Upper lobe of left lung (tissue), 6 donors: Measurements from ENCODE around the gene FGB. TPM values are rescaled to one million over a fixed set of nuclear protein-coding genes. Genes with fewer than 3 reads are reported as not detected.
A peak's percentile ranks its signal among the peaks of the same experiment; 100 is the strongest.
"Not testable (repeated sequence)": the region's sequence is repeated elsewhere in the genome, so short reads cannot be mapped to it uniquely, and the experiment has no call there.

ENCODE experiments used
- ATAC-seq, 2 donors: fragments of 200-7000 bp; cut with Tn5 transposase; one replicate each; pipeline ENCODE4 v1.9.1; 2022; ENCODE audit warnings: mild to moderate bottlenecking in 2 of 2, moderate library complexity in 2 of 2; ENCODE audit not compliant: low FRiP score in 2 of 2
- DNase-seq, 2 donors: peaks; one replicate each; pipeline ENCODE4 v3.0.0-alpha.2; 2019 to 2020
- H3K27ac ChIP-seq, 4 donors: fragments of 200-600 bp; sonication (generic); one replicate each; pipeline ENCODE4 v1.5.1; 2016 to 2019
- H3K27me3 ChIP-seq, 4 donors: fragments of 200-600 bp; sonication (generic); one replicate each; pipeline ENCODE4 v1.5.1; 2017 to 2019
- H3K36me3 ChIP-seq, 4 donors: fragments of 200-600 bp; sonication (generic); one replicate each; pipeline ENCODE4 v1.5.1; 2016 to 2019
- H3K4me1 ChIP-seq, 4 donors: fragments of 200-600 bp; sonication (generic); one replicate each; pipeline ENCODE4 v1.5.1; 2018 to 2019
- H3K4me3 ChIP-seq, 4 donors: fragments of 200-600 bp; sonication (generic); one replicate each; pipeline ENCODE4 v1.5.1; 2017 to 2019; ENCODE audit warnings: mild to moderate bottlenecking in 2 of 4, moderate library complexity in 1 of 4
- H3K9me3 ChIP-seq, 4 donors: fragments of 200-600 bp; sonication (generic); one replicate each; pipeline ENCODE4 v1.5.1; 2018 to 2019
- EP300 ChIP-seq, 4 donors: sonication (generic); formaldehyde crosslinking; IDR thresholded peaks; one replicate each; pipeline ENCODE4 v1.5.1; 2017; ENCODE audit warnings: antibody characterized with exemption in 4 of 4, control low read depth in 2 of 4
- POLR2A ChIP-seq, 4 donors: fragments of 450-650 bp; IDR thresholded peaks; one replicate each; pipeline ENCODE4 v1.5.1; 2016 to 2017; ENCODE audit warnings: antibody characterized with exemption in 4 of 4, mild to moderate bottlenecking in 2 of 4
- POLR2AphosphoS5 ChIP-seq, 2 donors: sonication (generic); formaldehyde crosslinking; IDR thresholded peaks; one replicate each; pipeline ENCODE4 v1.5.1; 2017; ENCODE audit warnings: antibody characterized with exemption in 2 of 2
- WGBS, 2 donors: methylation state at CpG; one replicate each; pipeline ENCODE4 v1.1.5; 2017 to 2018; 5-methylcytosine and 5-hydroxymethylcytosine counted together
- total RNA-seq, 6 donors: library from RNA; depleted of rRNA in 4 of 6; stranded (reverse); fragments of >200 nt in 4 of 6; gene quantifications; one replicate each; pipeline versions ENCODE4 v1.1.0 to v1.2.1, GENCODE V29; 2016 to 2021
- TF ChIP-seq, protein P1 (sequence below), 6 experiments: fragments of 450-650 bp in 4 of 6; fragments of 200-600 bp in 2 of 6; sonication (generic) in 2 of 6; IDR thresholded peaks; one replicate each; pipeline ENCODE4 v1.5.1; 2016 to 2019; ENCODE audit warnings: antibody characterized with exemption in 6 of 6
- donor health status: DM: no; HTN: no; CAD: no; lungs with moderate emphysema.
- donor health status: DM: no; HTN: yes; CAD: no; lungs with severe emphysema.

The FGB gene
- total RNA-seq, 6 donors from 2014 or later, result 2.2 to 3.9 TPM; not detected in 4

GRCh38 chr4:154593868-154594267 lies 31.1 kb downstream of the FGB start:
- Histone ChIP-seq H3K27ac (no peak overlapping the region), H3K4me1 (no peaks in the 10 kb centered on the region), H3K4me3 (no peak overlapping the region), H3K36me3 (no peaks in the 10 kb centered on the region), H3K9me3 (no peaks in the 10 kb centered on the region), H3K27me3 (no peaks in the 10 kb centered on the region)
- WGBS, 2 donors, result 39 to 80% methylated on average over 2 of the region's 2 CpGs
- no peak for TF ChIP-seq POLR2A (IDR thresholded peaks at IDR 0.05)
- TF ChIP-seq EP300 (IDR thresholded peaks at IDR 0.05), result no peak
- TF ChIP-seq, protein P1, sequence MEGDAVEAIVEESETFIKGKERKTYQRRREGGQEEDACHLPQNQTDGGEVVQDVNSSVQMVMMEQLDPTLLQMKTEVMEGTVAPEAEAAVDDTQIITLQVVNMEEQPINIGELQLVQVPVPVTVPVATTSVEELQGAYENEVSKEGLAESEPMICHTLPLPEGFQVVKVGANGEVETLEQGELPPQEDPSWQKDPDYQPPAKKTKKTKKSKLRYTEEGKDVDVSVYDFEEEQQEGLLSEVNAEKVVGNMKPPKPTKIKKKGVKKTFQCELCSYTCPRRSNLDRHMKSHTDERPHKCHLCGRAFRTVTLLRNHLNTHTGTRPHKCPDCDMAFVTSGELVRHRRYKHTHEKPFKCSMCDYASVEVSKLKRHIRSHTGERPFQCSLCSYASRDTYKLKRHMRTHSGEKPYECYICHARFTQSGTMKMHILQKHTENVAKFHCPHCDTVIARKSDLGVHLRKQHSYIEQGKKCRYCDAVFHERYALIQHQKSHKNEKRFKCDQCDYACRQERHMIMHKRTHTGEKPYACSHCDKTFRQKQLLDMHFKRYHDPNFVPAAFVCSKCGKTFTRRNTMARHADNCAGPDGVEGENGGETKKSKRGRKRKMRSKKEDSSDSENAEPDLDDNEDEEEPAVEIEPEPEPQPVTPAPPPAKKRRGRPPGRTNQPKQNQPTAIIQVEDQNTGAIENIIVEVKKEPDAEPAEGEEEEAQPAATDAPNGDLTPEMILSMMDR (IDR thresholded peaks at IDR 0.05), result no peak
- no peak for TF ChIP-seq POLR2AphosphoS5 (IDR thresholded peaks at IDR 0.05)
- ATAC-seq (no peak), DNase-seq (no peak)

GRCh38 chr4:154594343-154594742 lies 31.5 kb downstream of the FGB start:
- H3K27me3 ChIP-seq, H3K9me3 ChIP-seq, ATAC-seq, H3K36me3 ChIP-seq, H3K27ac ChIP-seq, H3K4me3 ChIP-seq, DNase-seq, H3K4me1 ChIP-seq: not testable (repeated sequence)
- 94 to 96% methylated on average over 3 of the region's 3 CpGs for WGBS, 2 donors

DNA sequence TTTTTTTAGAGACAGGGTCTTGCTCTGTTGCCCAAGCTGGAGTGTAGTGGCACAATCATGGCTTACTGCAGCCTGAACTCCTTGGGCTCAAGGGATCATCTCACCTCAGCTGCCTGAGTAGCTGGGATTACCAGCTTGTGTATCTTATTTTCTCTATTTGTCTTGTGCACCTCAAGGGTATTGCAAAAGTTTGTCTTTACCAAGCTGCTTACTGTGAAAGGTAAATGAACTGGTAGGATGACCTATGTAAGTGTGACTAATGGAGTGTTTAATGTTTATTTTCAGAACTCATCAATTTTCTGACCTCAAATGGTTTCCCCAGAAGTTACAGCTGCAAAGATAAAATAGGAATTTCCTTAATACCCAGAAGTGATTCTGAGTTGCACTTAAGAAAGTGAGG lies 33.0 kb downstream of the FGB start:
- DNase-seq (no peak), ATAC-seq (no peak)
- H3K4me3 ChIP-seq, result no peak overlapping the region
- no peaks in the 10 kb centered on the region for H3K27me3 ChIP-seq
- TF ChIP-seq POLR2A (IDR thresholded peaks at IDR 0.05) (no peak), POLR2AphosphoS5 (IDR thresholded peaks at IDR 0.05) (no peak), EP300 (IDR thresholded peaks at IDR 0.05) (no peak)
- TF ChIP-seq, protein P1 (IDR thresholded peaks at IDR 0.05), result no peak
- H3K4me1 ChIP-seq, result no peaks in the 10 kb centered on the region
- no peaks in the 10 kb centered on the region for H3K9me3 ChIP-seq
- no peak overlapping the region for H3K27ac ChIP-seq
- H3K36me3 ChIP-seq, result no peaks in the 10 kb centered on the region

- not testable (repeated sequence) for H3K27me3 ChIP-seq, H3K4me1 ChIP-seq, H3K9me3 ChIP-seq, H3K36me3 ChIP-seq, H3K4me3 ChIP-seq, ATAC-seq, H3K27ac ChIP-seq
- peak in 1 of 2 donors; percentile 29 for DNase-seq
- WGBS, 2 donors, result 91 to 92% methylated on average over 11 of the region's 11 CpGs
These were observed 34.5 kb downstream of the FGB start for GRCh38 chr4:154597281-154597680.

- no peak overlapping the region for H3K4me3 ChIP-seq
- no peak for ATAC-seq
- H3K27me3 ChIP-seq, result no peaks in the 10 kb centered on the region
- DNase-seq, result no peak
- no peaks in the 10 kb centered on the region for H3K36me3 ChIP-seq
- H3K4me1 ChIP-seq, result no peaks in the 10 kb centered on the region
- H3K9me3 ChIP-seq, result no peaks in the 10 kb centered on the region
- TF ChIP-seq, protein P1 (IDR thresholded peaks at IDR 0.05), result no peak
- no peak for TF ChIP-seq EP300 (IDR thresholded peaks at IDR 0.05)
- TF ChIP-seq POLR2A (IDR thresholded peaks at IDR 0.05), result no peak
- TF ChIP-seq POLR2AphosphoS5 (IDR thresholded peaks at IDR 0.05), result no peak
- no peak overlapping the region for H3K27ac ChIP-seq
- WGBS, 2 donors, result 70 to 83% methylated on average over 7 of the region's 7 CpGs
These were observed 35.3 kb downstream of the FGB start for GRCh38 chr4:154597798-154598774.
